Endothelial cell of umbilical vein (primary cell): ENCODE measurements around the gene TPK1.

Experiments
- CTCF ChIP-seq, 2 donors: IDR thresholded peaks; 1 replicate in 1 of 2; 2 replicates in 1 of 2; pipeline ENCODE4 v1.5.1; 2011; ENCODE audit warnings: low read length in 2 of 2, mild to moderate bottlenecking in 2 of 2, moderate library complexity in 2 of 2, control low read depth in 1 of 2, inconsistent platforms in 1 of 2, low read depth in 1 of 2; ENCODE audit not compliant: insufficient read depth in 1 of 2; ENCODE audit errors: extremely low read depth in 1 of 2
- EZH2 ChIP-seq: IDR thresholded peaks from 2 replicates; pipeline ENCODE4 v1.6.1; 2012; ENCODE audit warnings: borderline replicate concordance, low read depth, mild to moderate bottlenecking, moderate library complexity, low read length, inconsistent platforms; ENCODE audit not compliant: severe bottlenecking

GRCh38 chr7:144787127-144787526 lies 48.7 kb downstream of the TPK1 start:
- TF ChIP-seq EZH2: no peak
- TF ChIP-seq CTCF (IDR thresholded peaks at IDR 0.05; ENCODE audit: extremely low read depth in 1 of 2, insufficient read depth in 1 of 2, low read depth in 1 of 2, low read length in 2 of 2): peak in 1 of 2 donors; percentile 21
